BJ (cell line): ENCODE results near the gene HCAR2. TPM values are rescaled to one million over a fixed set of nuclear protein-coding genes. Genes with fewer than 3 reads are reported as not detected.
"Not testable (repeated sequence)": the region's sequence is repeated elsewhere in the genome, so short reads cannot be mapped to it uniquely, and the experiment has no call there.

Experiments used
- CTCF ChIA-PET: fragments of 350-600 bp; formaldehyde crosslinking; extraction: SDS; loops from one replicate; lab custom pipeline; 2021; ENCODE audit warnings: antibody characterized with exemption, inconsistent platforms; lab: Yijun Ruan, JAX
- POLR2A ChIA-PET: fragments of 300-600 bp; sonication (Branson Sonifier 250); formaldehyde crosslinking; extraction: SDS; loops from one replicate; lab custom pipeline; 2021; ENCODE audit warnings: antibody characterized with exemption; lab: Charles Lee
- DNase-seq: peaks from one replicate; pipeline ENCODE4 v3.0.0-alpha.2; 2011; ENCODE audit warnings: low read depth
- H3K27me3 ChIP-seq: 2 replicates; pipeline ENCODE4 v1.6.0; 2011; ENCODE audit warnings: low read length; ENCODE audit not compliant: control insufficient read depth, insufficient read depth
- H3K36me3 ChIP-seq: 2 replicates; pipeline ENCODE4 v1.5.1; 2011; ENCODE audit warnings: low read length; ENCODE audit not compliant: control insufficient read depth, insufficient read depth
- H3K4me3 ChIP-seq: 2 replicates; pipeline ENCODE4 v1.5.1; 2011; ENCODE audit warnings: low read depth, mild to moderate bottlenecking, control low read depth, low read length
- CTCF ChIP-seq: IDR thresholded peaks from 2 replicates; pipeline ENCODE4 v1.5.1; 2011; ENCODE audit warnings: low read depth, mild to moderate bottlenecking, control low read depth, inconsistent platforms, low read length, moderate library complexity; ENCODE audit not compliant: insufficient read depth
- polyA plus RNA-seq: library from polyadenylated mRNA; depleted of rRNA; stranded (reverse); fragments of >200 nt; gene quantifications from 2 replicates; pipeline ENCODE4 v1.2.3, GENCODE V29; 2011

Gene HCAR2
- polyA plus RNA-seq, 1 experiment: not detected

DNA sequence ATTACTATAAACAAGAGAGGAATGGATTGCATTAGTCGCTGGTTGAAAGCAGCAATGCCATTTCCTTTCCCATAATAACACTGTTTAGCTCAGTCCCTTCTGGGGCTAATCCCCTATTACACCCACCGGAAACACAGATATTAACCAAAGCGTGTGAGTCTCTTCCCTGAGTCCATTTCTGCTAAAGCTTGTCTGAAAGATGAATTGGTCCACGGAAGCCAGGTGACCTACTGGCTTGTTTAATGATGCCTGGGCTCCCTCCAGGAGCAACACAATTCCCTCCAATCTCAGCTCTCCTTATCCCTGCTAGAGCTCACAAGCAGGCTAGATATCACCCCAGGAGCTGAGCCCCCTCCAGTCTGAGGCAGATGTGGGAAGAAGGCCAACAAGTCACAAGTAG, 1.7 kb downstream of the HCAR2 start:
- H3K4me3 ChIP-seq, POLR2A ChIA-PET, H3K27me3 ChIP-seq, CTCF ChIA-PET, DNase-seq, H3K36me3 ChIP-seq: not testable (repeated sequence)

GRCh38 chr12:122700038-122700710, 3.0 kb downstream of the HCAR2 start:
- CTCF ChIA-PET: not testable (repeated sequence)

GRCh38 chr12:122696922-122697321, 6.2 kb downstream of the HCAR2 start:
- DNase-seq, H3K36me3 ChIP-seq, CTCF ChIA-PET, H3K27me3 ChIP-seq, POLR2A ChIA-PET, H3K4me3 ChIP-seq: not testable (repeated sequence)

More at GRCh38 chr12:122700038-122700710, 3.0 kb downstream of the HCAR2 start:
- POLR2A ChIA-PET, H3K27me3 ChIP-seq, DNase-seq, H3K36me3 ChIP-seq, H3K4me3 ChIP-seq: not testable (repeated sequence)

GRCh38 chr12:122691566-122691965, 11.6 kb downstream of the HCAR2 start:
- no peaks in the 10 kb centered on the region for H3K36me3 ChIP-seq
- ChIA-PET CTCF (no interaction called here), POLR2A (no interaction called here)
- no peaks in the 10 kb centered on the region for H3K27me3 ChIP-seq
- DNase-seq: no peak
- no peak overlapping the region for H3K4me3 ChIP-seq
- TF ChIP-seq CTCF: no peak

GRCh38 chr12:122688291-122688690, 14.9 kb downstream of the HCAR2 start:
- DNase-seq: no peak
- H3K36me3 ChIP-seq: no peaks in the 10 kb centered on the region
- CTCF ChIA-PET: interaction anchor here (1.3 kb wide), 1 partner anchor 10 kb away, joined by 3 read pairs; no protein-coding TSS in a partner anchor
- TF ChIP-seq CTCF: no peak
- no peaks in the 10 kb centered on the region for H3K27me3 ChIP-seq
- POLR2A ChIA-PET: no interaction called here
- H3K4me3 ChIP-seq: no peak overlapping the region

- Histone ChIP-seq H3K36me3 (no peaks in the 10 kb centered on the region), H3K27me3 (no peaks in the 10 kb centered on the region), H3K4me3 (no peak overlapping the region)
- ChIA-PET POLR2A (no interaction called here), CTCF (no interaction called here)
- no peak for TF ChIP-seq CTCF
- no peak for DNase-seq
Observed at GRCh38 chr12:122687086-122687485, 16.1 kb downstream of the HCAR2 start.

DNA sequence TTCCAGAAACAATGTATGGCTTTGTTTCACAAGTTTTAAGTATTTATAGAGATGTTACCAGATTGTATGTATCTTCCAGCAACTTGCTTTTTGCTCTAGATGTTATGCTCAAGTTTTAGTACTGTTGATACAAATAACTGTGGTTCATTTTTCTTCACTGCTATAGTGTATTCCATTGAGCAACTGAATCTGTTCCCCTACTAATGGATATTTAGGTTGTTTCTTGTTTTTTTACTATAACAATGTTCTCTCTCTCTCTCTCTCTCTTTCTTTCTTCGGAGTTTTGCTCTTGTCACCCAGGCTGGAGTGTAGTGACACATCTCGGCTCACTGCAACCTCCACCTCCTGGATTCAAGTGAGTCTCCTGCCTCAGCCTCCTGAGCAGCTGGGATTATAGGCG, 16.6 kb downstream of the HCAR2 start:
- TF ChIP-seq CTCF: no peak
- no peaks in the 10 kb centered on the region for H3K36me3 ChIP-seq
- CTCF ChIA-PET: no interaction called here
- no peaks in the 10 kb centered on the region for H3K27me3 ChIP-seq
- POLR2A ChIA-PET: no interaction called here
- no peak for DNase-seq
- no peak overlapping the region for H3K4me3 ChIP-seq
